GM23338 (cell line): ENCODE data around the gene GRM3. TPM values are rescaled to one million over a fixed set of nuclear protein-coding genes. Genes with fewer than 3 reads are reported as not detected.
A peak's percentile ranks its signal among the peaks of the same experiment; 100 is the strongest.

Experiments
- ATAC-seq: fragments of 200-7000 bp; cut with Tn5 transposase; 3 replicates; pipeline ENCODE4 v1.9.1; 2020
- DNase-seq: peaks from one replicate; pipeline ENCODE4 v3.0.0-alpha.2; 2015; ENCODE audit warnings: low spot score
- H2AFZ ChIP-seq: fragments of 200-600 bp; sonication (generic); 2 replicates; pipeline ENCODE4 v1.8.0; 2016; ENCODE audit warnings: antibody characterized with exemption, mild to moderate bottlenecking, moderate library complexity
- H3F3A ChIP-seq: fragments of 200-600 bp; sonication (generic); replicated peaks from 2 replicates; pipeline ENCODE4 v1.8.0; 2017; ENCODE audit warnings: antibody characterized with exemption, mixed run types, low read depth
- H3K27ac ChIP-seq: fragments of 200-600 bp; sonication (generic); 2 replicates; pipeline ENCODE4 v1.6.1; 2016; ENCODE audit warnings: low read depth
- H3K27me3 ChIP-seq: fragments of 200-600 bp; sonication (generic); 2 replicates; pipeline ENCODE4 v1.8.0; 2016; ENCODE audit warnings: mild to moderate bottlenecking, mixed run types, moderate library complexity; ENCODE audit not compliant: insufficient read depth
- H3K36me3 ChIP-seq: fragments of 200-600 bp; sonication (generic); 2 replicates; pipeline ENCODE4 v1.8.0; 2016; ENCODE audit warnings: mild to moderate bottlenecking; ENCODE audit not compliant: insufficient read depth
- H3K4me1 ChIP-seq: fragments of 200-600 bp; sonication (generic); 2 replicates; pipeline ENCODE4 v1.8.0; 2016; ENCODE audit warnings: mild to moderate bottlenecking, moderate library complexity; ENCODE audit not compliant: insufficient read depth
- H3K4me2 ChIP-seq: fragments of 200-600 bp; sonication (generic); 2 replicates; pipeline ENCODE4 v1.7.1; 2017; ENCODE audit warnings: mixed run types
- H3K4me3 ChIP-seq: fragments of 200-600 bp; sonication (generic); 2 replicates; pipeline ENCODE4 v1.6.1; 2016; ENCODE audit warnings: mixed run types
- H3K79me2 ChIP-seq: fragments of 200-600 bp; sonication (generic); replicated peaks from 2 replicates; pipeline ENCODE4 v1.8.0; 2017; ENCODE audit warnings: mild to moderate bottlenecking; ENCODE audit not compliant: insufficient read depth
- H3K9me2 ChIP-seq: fragments of 200-600 bp; sonication (generic); 2 replicates; pipeline ENCODE4 v1.8.0; 2017; ENCODE audit not compliant: insufficient read depth
- H4K20me1 ChIP-seq: fragments of 200-600 bp; sonication (generic); replicated peaks from 2 replicates; pipeline ENCODE4 v1.8.0; 2017; ENCODE audit warnings: mild to moderate bottlenecking; ENCODE audit not compliant: insufficient read depth
- H3K27ac Mint-ChIP-seq: 2 replicates; pipeline ENCODE4 v1.8.0; 2020; ENCODE audit warnings: inconsistent platforms, mild to moderate bottlenecking, moderate library complexity, mixed read lengths
- H3K27me3 Mint-ChIP-seq: 3 replicates; pipeline ENCODE4 v1.8.0; 2022; ENCODE audit warnings: low read depth, mild to moderate bottlenecking, moderate library complexity, mixed read lengths, inconsistent platforms; ENCODE audit not compliant: insufficient read depth, poor library complexity
- H3K36me3 Mint-ChIP-seq: 3 replicates; pipeline ENCODE4 v1.8.0; 2021; ENCODE audit warnings: low read depth, mild to moderate bottlenecking, inconsistent platforms, moderate library complexity, mixed read lengths
- H3K4me1 Mint-ChIP-seq: 3 replicates; pipeline ENCODE4 v1.8.0; 2020; ENCODE audit warnings: mild to moderate bottlenecking, inconsistent platforms, mixed read lengths
- H3K4me3 Mint-ChIP-seq: 3 replicates; pipeline ENCODE4 v1.8.0; 2021; ENCODE audit warnings: moderate library complexity, mild to moderate bottlenecking, inconsistent platforms, mixed read lengths
- H3K9me3 Mint-ChIP-seq: 3 replicates; pipeline ENCODE4 v1.8.0; 2020; ENCODE audit warnings: moderate library complexity, mild to moderate bottlenecking, inconsistent platforms, mixed read lengths
- EZH2phosphoT487 ChIP-seq: fragments of 200-600 bp; sonication (generic); IDR thresholded peaks from one replicate; pipeline ENCODE4 v1.8.1; 2018; ENCODE audit warnings: antibody characterized with exemption; ENCODE audit not compliant: unreplicated experiment
- POLR2AphosphoS5 ChIP-seq: IDR thresholded peaks from 2 replicates; pipeline ENCODE4 v1.6.1; 2016; ENCODE audit warnings: antibody characterized with exemption, low read depth
- STAT1 ChIP-seq: IDR thresholded peaks from one replicate; pipeline ENCODE4 v1.6.1; 2016; ENCODE audit warnings: antibody characterized with exemption; ENCODE audit not compliant: unreplicated experiment
- ZNF331 ChIP-seq: fragments of 250-450 bp; sonication (Bioruptor Pico); IDR thresholded peaks from 2 replicates; pipeline ENCODE4 v1.5.0; 2020; ENCODE audit warnings: low read depth, mild to moderate bottlenecking, moderate library complexity
- polyA plus RNA-seq: library from polyadenylated mRNA; unstranded; fragments of >200 nt; fragmentation: Nextera tagmentation; extraction: Ambion mirVana; gene quantifications from 2 replicates; pipeline ENCODE4 v1.2.1, GENCODE V29; 2016
- total RNA-seq: library from RNA; depleted of rRNA; stranded (reverse); fragments of >200 nt; shearing (Covaris generic); gene quantifications from 2 replicates; pipeline ENCODE4 v1.2.3, GENCODE V29; 2014
- TF ChIP-seq, protein P1 (sequence below): fragments of 250-450 bp; sonication (Bioruptor Pico); IDR thresholded peaks from 2 replicates; pipeline ENCODE4 v1.5.0; 2020; ENCODE audit warnings: mild to moderate bottlenecking, moderate library complexity
- TF ChIP-seq, protein P2 (sequence below), 2 experiments: fragments of 200-600 bp in 1 of 2; sonication (generic) in 1 of 2; conservative IDR thresholded peaks; 2 replicates each; pipeline versions ENCODE4 v1.5.1 to v1.6.1; 2016 to 2017; ENCODE audit warnings: antibody characterized with exemption in 2 of 2, low read depth in 2 of 2, mild to moderate bottlenecking in 2 of 2, moderate library complexity in 1 of 2

The GRM3 gene
- total and polyA plus RNA-seq, 2 experiments from 2014 or later: 0.79 to 1.9 TPM

DNA sequence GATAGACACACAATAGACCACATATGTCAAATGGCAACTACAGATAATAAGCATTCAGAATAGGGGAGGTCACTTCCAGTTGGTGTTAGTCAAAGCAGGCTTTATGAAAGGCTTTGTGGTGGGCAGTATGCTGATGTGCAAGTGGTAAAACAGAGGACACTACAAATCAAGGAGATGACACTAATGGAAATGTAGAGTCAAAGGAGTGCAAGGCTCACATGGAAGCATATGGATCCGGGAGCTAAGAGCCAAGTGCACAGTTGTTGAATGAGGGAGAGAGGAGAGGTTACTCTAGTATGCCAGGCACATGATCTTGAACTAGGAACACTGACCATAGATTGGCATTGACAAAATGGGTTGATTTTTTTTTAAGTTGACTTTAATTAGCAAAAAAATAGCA lies 62.7 kb downstream of the GRM3 start (continued):
- TF ChIP-seq, protein P1, sequence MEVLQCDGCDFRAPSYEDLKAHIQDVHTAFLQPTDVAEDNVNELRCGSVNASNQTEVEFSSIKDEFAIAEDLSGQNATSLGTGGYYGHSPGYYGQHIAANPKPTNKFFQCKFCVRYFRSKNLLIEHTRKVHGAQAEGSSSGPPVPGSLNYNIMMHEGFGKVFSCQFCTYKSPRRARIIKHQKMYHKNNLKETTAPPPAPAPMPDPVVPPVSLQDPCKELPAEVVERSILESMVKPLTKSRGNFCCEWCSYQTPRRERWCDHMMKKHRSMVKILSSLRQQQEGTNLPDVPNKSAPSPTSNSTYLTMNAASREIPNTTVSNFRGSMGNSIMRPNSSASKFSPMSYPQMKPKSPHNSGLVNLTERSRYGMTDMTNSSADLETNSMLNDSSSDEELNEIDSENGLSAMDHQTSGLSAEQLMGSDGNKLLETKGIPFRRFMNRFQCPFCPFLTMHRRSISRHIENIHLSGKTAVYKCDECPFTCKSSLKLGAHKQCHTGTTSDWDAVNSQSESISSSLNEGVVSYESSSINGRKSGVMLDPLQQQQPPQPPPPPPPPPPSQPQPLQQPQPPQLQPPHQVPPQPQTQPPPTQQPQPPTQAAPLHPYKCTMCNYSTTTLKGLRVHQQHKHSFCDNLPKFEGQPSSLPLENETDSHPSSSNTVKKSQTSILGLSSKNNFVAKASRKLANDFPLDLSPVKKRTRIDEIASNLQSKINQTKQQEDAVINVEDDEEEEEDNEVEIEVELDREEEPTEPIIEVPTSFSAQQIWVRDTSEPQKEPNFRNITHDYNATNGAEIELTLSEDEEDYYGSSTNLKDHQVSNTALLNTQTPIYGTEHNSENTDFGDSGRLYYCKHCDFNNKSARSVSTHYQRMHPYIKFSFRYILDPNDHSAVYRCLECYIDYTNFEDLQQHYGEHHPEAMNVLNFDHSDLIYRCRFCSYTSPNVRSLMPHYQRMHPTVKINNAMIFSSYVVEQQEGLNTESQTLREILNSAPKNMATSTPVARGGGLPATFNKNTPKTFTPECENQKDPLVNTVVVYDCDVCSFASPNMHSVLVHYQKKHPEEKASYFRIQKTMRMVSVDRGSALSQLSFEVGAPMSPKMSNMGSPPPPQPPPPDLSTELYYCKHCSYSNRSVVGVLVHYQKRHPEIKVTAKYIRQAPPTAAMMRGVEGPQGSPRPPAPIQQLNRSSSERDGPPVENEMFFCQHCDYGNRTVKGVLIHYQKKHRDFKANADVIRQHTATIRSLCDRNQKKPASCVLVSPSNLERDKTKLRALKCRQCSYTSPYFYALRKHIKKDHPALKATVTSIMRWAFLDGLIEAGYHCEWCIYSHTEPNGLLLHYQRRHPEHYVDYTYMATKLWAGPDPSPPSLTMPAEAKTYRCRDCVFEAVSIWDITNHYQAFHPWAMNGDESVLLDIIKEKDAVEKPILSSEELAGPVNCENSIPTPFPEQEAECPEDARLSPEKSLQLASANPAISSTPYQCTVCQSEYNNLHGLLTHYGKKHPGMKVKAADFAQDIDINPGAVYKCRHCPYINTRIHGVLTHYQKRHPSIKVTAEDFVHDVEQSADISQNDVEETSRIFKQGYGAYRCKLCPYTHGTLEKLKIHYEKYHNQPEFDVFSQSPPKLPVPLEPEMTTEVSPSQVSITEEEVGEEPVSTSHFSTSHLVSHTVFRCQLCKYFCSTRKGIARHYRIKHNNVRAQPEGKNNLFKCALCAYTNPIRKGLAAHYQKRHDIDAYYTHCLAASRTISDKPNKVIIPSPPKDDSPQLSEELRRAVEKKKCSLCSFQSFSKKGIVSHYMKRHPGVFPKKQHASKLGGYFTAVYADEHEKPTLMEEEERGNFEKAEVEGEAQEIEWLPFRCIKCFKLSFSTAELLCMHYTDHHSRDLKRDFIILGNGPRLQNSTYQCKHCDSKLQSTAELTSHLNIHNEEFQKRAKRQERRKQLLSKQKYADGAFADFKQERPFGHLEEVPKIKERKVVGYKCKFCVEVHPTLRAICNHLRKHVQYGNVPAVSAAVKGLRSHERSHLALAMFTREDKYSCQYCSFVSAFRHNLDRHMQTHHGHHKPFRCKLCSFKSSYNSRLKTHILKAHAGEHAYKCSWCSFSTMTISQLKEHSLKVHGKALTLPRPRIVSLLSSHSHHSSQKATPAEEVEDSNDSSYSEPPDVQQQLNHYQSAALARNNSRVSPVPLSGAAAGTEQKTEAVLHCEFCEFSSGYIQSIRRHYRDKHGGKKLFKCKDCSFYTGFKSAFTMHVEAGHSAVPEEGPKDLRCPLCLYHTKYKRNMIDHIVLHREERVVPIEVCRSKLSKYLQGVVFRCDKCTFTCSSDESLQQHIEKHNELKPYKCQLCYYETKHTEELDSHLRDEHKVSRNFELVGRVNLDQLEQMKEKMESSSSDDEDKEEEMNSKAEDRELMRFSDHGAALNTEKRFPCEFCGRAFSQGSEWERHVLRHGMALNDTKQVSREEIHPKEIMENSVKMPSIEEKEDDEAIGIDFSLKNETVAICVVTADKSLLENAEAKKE (CRISPR knock-in tag): no peak
- no peak for TF ChIP-seq ZNF331 (CRISPR knock-in tag)
- no peak for TF ChIP-seq EZH2phosphoT487
- TF ChIP-seq POLR2AphosphoS5: no peak
- TF ChIP-seq, protein P2, sequence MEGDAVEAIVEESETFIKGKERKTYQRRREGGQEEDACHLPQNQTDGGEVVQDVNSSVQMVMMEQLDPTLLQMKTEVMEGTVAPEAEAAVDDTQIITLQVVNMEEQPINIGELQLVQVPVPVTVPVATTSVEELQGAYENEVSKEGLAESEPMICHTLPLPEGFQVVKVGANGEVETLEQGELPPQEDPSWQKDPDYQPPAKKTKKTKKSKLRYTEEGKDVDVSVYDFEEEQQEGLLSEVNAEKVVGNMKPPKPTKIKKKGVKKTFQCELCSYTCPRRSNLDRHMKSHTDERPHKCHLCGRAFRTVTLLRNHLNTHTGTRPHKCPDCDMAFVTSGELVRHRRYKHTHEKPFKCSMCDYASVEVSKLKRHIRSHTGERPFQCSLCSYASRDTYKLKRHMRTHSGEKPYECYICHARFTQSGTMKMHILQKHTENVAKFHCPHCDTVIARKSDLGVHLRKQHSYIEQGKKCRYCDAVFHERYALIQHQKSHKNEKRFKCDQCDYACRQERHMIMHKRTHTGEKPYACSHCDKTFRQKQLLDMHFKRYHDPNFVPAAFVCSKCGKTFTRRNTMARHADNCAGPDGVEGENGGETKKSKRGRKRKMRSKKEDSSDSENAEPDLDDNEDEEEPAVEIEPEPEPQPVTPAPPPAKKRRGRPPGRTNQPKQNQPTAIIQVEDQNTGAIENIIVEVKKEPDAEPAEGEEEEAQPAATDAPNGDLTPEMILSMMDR (conservative IDR thresholded peaks at IDR 0.05; ENCODE audit: low read depth in 2 of 2): no peak

DNA sequence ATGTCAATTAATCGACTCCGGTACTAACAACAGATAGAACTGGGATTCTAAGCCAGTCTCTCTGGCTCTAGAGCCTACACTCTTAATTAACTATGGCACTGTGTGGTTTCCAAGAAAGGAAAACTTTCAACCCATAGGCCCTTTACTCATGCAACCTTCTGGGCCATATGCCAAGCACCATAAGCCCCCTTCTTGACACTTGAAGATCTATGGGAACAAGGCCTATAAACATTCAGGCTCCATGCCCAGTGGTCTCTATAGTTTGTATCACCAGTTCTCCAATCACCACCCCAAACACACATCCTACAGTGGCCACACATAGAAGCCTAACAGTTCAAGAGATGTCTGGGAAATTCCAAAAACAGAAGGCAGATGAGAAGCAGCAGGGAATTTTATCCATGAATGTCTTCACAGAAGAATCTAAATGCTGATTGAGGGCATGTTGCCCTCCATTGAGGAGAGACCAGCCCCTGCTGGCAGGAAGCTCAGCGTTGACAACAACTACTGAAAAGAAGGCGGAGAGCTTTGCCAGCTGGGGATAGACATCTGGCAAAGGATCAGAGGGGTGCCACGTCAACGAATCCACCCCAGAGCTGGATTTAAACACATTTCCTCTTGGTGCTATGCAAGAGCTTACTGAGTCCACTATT lies 64.4 kb downstream of the GRM3 start:
- Histone ChIP-seq H3K9me2 (no peaks in the 10 kb centered on the region), H3K79me2 (no peaks in the 10 kb centered on the region), H4K20me1 (no peaks in the 10 kb centered on the region), H3K27me3 (no peaks in the 10 kb centered on the region), H3K4me1 (peaks cover 6% of the 10 kb centered on the region; the same call in 1 of the 2 replicates), H3K4me3 (no peak overlapping the region), H2AFZ (no peak overlapping the region), H3K36me3 (no peaks in the 10 kb centered on the region), H3F3A (no peaks in the 10 kb centered on the region), H3K4me2 (no peak overlapping the region), H3K27ac (no peak overlapping the region)
- Mint-ChIP-seq H3K27ac (no peak overlapping the region), H3K4me1 (peaks cover 19% of the 10 kb centered on the region), H3K27me3 (peaks cover 4% of the 10 kb centered on the region), H3K9me3 (no peaks in the 10 kb centered on the region), H3K36me3 (no peaks in the 10 kb centered on the region), H3K4me3 (no peak overlapping the region)
- ATAC-seq: peak; percentile 78
- DNase-seq: peak; percentile 37
- TF ChIP-seq STAT1: no peak
- TF ChIP-seq, protein P1 (CRISPR knock-in tag): peak; percentile 88
